OCI-LY3 (cell line): ENCODE results near the gene PHTF1.

ENCODE experiments used
- H2AFZ ChIP-seq: fragments of 200-600, 300-600 bp; shearing (Covaris generic); 2 replicates; pipeline ENCODE4 v1.6.0; 2014; ENCODE audit warnings: antibody characterized with exemption, low read depth, low read length
- H3K27ac ChIP-seq: fragments of 200-600, 300-600 bp; sonication (generic); 2 replicates; pipeline ENCODE4 v1.5.1; 2014; ENCODE audit warnings: mild to moderate bottlenecking, low read length, moderate library complexity, mixed read lengths
- H3K27me3 ChIP-seq: fragments of 200-600, 300-600 bp; sonication (generic); 2 replicates; pipeline ENCODE4 v1.6.1; 2014; ENCODE audit warnings: low read depth, low read length, mixed read lengths
- H3K36me3 ChIP-seq: fragments of 200-600, 300-600 bp; sonication (generic); replicated peaks from 2 replicates; pipeline ENCODE3; 2014; ENCODE audit warnings: low read depth, low read length, mixed read lengths
- H3K4me1 ChIP-seq: fragments of 300-600, 200-600 bp; sonication (generic); 2 replicates; pipeline ENCODE4 v1.6.1; 2014; ENCODE audit warnings: low read length, mixed read lengths
- H3K4me2 ChIP-seq: fragments of 200-600, 300-600 bp; sonication (generic); 2 replicates; pipeline ENCODE4 v1.6.1; 2014; ENCODE audit warnings: low read length, mixed read lengths
- H3K4me3 ChIP-seq: fragments of 300-600, 200-600 bp; sonication (generic); 2 replicates; pipeline ENCODE4 v1.5.1; 2014; ENCODE audit warnings: antibody characterized with exemption, mild to moderate bottlenecking, low read length, moderate library complexity
- H3K79me2 ChIP-seq: fragments of 300-600, 200-600 bp; shearing (Covaris generic); 2 replicates; pipeline ENCODE4 v1.6.1; 2014; ENCODE audit warnings: mild to moderate bottlenecking, low read length, mixed read lengths
- H3K9ac ChIP-seq: fragments of 300-600, 200-600 bp; shearing (Covaris generic); 2 replicates; pipeline ENCODE4 v1.6.0; 2014; ENCODE audit warnings: mild to moderate bottlenecking, low read length, moderate library complexity
- H3K9me3 ChIP-seq: fragments of 200-600, 300-600 bp; shearing (Covaris generic); 2 replicates; pipeline ENCODE4 v1.6.1; 2014; ENCODE audit warnings: low read length, mixed read lengths; ENCODE audit not compliant: insufficient read depth
- H4K20me1 ChIP-seq: fragments of 200-600, 300-600 bp; sonication (generic); 2 replicates; pipeline ENCODE4 v1.6.1; 2016; ENCODE audit warnings: low read length, mixed read lengths; ENCODE audit not compliant: insufficient read depth
- CTCF ChIP-seq: fragments of 200-600, 300-600 bp; sonication (generic); IDR thresholded peaks from 2 replicates; pipeline ENCODE4 v1.5.1; 2014; ENCODE audit warnings: antibody characterized with exemption, low read length, low read depth
- EZH2phosphoT487 ChIP-seq: fragments of 200-600 bp; shearing (Covaris generic); IDR thresholded peaks from 2 replicates; pipeline ENCODE4 v1.6.1; 2018; ENCODE audit warnings: antibody characterized with exemption, mixed run types, low read depth

Gene PHTF1

DNA sequence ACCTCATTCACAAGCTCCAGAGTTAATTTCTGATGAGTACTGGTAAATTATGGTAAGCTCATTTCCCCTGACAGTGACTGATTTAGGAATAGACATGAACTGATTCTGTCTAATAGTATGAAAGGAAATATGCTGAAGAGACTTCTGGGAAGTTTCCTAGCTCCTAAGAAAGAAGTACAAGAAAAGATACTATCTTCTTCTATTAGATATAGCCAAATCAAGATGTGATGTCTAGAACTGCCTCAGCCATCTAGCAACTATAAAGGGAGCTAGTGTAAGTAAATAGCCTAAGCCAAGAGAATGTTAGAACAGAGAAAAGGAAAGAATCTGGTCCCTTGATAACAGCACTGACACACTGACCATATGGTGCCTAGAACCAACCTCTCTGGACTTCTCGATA, 10.7 kb upstream of the PHTF1 start:
- Histone ChIP-seq H3K36me3 (peaks cover 16% of the 10 kb centered on the region), H3K79me2 (no peaks in the 10 kb centered on the region), H2AFZ (no peak overlapping the region), H3K27ac (no peak overlapping the region), H3K9ac (no peak overlapping the region), H3K4me3 (no peak overlapping the region), H3K27me3 (no peaks in the 10 kb centered on the region), H3K4me1 (no peaks in the 10 kb centered on the region), H3K4me2 (no peak overlapping the region), H4K20me1 (no peaks in the 10 kb centered on the region), H3K9me3 (no peaks in the 10 kb centered on the region)
- no peak for TF ChIP-seq CTCF
- TF ChIP-seq EZH2phosphoT487 = no peak

DNA sequence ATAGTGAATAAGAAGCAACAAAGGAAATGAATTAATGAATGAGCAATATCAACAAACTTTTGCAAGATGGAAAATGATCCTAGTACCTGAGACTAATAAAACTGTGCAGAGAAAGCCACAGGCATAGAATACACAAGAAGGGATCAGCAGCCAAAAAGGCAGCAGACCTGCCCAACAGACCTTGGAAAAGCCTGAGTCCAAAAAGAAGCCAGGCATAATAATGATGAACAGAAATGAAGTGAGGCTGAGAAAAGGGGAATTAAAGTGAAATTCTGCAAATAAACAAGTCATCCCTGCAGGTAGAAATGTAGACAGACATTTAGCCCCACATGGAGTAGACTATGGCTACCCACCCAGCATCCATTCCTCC, 10.3 kb upstream of the PHTF1 start:
- Histone ChIP-seq H3K27me3 (no peaks in the 10 kb centered on the region), H2AFZ (no peak overlapping the region), H4K20me1 (no peaks in the 10 kb centered on the region), H3K4me2 (no peak overlapping the region), H3K27ac (no peak overlapping the region), H3K4me3 (no peak overlapping the region), H3K79me2 (no peaks in the 10 kb centered on the region), H3K36me3 (peaks cover 18% of the 10 kb centered on the region), H3K9ac (no peak overlapping the region), H3K9me3 (no peaks in the 10 kb centered on the region), H3K4me1 (no peaks in the 10 kb centered on the region)
- TF ChIP-seq CTCF (no peak), EZH2phosphoT487 (no peak)

- Histone ChIP-seq H3K4me1 (no peaks in the 10 kb centered on the region), H3K9me3 (no peaks in the 10 kb centered on the region), H3K36me3 (peaks cover 19% of the 10 kb centered on the region), H3K4me2 (no peak overlapping the region), H4K20me1 (no peaks in the 10 kb centered on the region), H3K79me2 (no peaks in the 10 kb centered on the region), H3K4me3 (no peak overlapping the region), H3K27ac (no peak overlapping the region), H3K27me3 (no peaks in the 10 kb centered on the region), H3K9ac (no peak overlapping the region), H2AFZ (no peak overlapping the region)
- no peak for TF ChIP-seq EZH2phosphoT487
- no peak for TF ChIP-seq CTCF
Observed at GRCh38 chr1:113768916-113769600, 9.8 kb upstream of the PHTF1 start.

GRCh38 chr1:113765306-113766230, 6.3 kb upstream of the PHTF1 start:
- no peak overlapping the region for H3K27ac ChIP-seq
- H3K9me3 ChIP-seq = no peaks in the 10 kb centered on the region
- no peak overlapping the region for H3K4me2 ChIP-seq
- H3K4me3 ChIP-seq = no peak overlapping the region
- no peaks in the 10 kb centered on the region for H3K79me2 ChIP-seq
- H3K4me1 ChIP-seq = no peaks in the 10 kb centered on the region
- TF ChIP-seq CTCF = no peak
- no peak for TF ChIP-seq EZH2phosphoT487
- H2AFZ ChIP-seq = no peak overlapping the region
- H3K9ac ChIP-seq = no peak overlapping the region
- no peaks in the 10 kb centered on the region for H3K27me3 ChIP-seq
- no peaks in the 10 kb centered on the region for H4K20me1 ChIP-seq
- H3K36me3 ChIP-seq = peaks cover 19% of the 10 kb centered on the region
